HG03378 (cell line): ENCODE data around the gene SLC6A4.

Source experiments
- ATAC-seq: cut with Tn5 transposase; IDR thresholded peaks from one replicate; pipeline ENCODE4 v1.9.1; 2021; ENCODE audit warnings: mild to moderate bottlenecking, moderate library complexity; ENCODE audit not compliant: unreplicated experiment

Gene SLC6A4

GRCh38 chr17:30235386-30236296 lies at the start of gene SLC6A4:
SLC6A4 (minus strand) TSS chr17:30235697; CDS start chr17:30221958, 13,739 bp downstream.
- ATAC-seq, result no peak

- no peak for ATAC-seq
Measured at GRCh38 chr17:30279156-30279555, 43.7 kb upstream of the SLC6A4 start.

- no peak for ATAC-seq
Measured at GRCh38 chr17:30278032-30278431, 42.5 kb upstream of the SLC6A4 start.

DNA sequence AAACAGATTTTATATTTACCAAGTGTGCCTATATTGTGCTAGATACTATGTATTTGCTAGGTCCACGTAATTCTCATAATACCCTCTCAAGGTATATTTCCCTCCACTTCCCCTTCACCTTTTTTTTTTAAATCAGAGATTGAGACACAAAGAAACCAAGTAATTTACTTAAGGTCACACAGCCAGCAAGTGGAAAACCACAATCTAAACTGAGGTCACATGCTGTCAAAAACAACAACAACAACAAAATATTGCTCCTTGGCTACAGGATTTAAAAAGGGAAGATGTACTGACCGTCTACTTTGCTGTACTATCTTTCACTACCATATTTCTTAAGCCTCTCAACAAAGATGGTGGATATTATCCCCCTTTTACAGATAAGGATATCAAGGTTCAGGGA lies 40.4 kb upstream of the SLC6A4 start:
- ATAC-seq, result no peak

DNA sequence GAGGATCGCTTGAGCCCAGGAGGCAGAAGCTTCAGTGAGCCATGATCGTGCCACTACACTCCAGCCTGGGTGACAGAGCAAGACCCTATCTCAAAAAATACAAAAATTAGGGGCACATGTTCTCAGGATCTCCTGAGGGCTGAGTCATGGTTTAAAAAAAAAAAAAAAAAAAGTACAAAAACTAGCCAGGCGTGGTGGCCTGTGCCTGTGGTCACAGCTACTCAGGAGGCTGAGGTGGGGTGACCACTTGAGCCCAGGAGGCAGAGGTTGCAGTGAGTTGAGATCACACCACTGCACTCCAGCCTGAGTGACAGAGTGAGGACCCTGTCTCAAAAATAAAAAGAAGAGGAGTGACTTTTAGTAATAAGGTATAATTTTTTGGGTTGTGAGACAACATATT lies 39.4 kb upstream of the SLC6A4 start:
- ATAC-seq, result no peak

GRCh38 chr17:30273373-30273772 lies 37.9 kb upstream of the SLC6A4 start:
- ATAC-seq, result no peak

GRCh38 chr17:30271102-30271501 lies 35.6 kb upstream of the SLC6A4 start:
- no peak for ATAC-seq

GRCh38 chr17:30267625-30268024 lies 32.1 kb upstream of the SLC6A4 start:
- no peak for ATAC-seq

GRCh38 chr17:30263552-30264333 lies 28.2 kb upstream of the SLC6A4 start:
- ATAC-seq, result no peak

DNA sequence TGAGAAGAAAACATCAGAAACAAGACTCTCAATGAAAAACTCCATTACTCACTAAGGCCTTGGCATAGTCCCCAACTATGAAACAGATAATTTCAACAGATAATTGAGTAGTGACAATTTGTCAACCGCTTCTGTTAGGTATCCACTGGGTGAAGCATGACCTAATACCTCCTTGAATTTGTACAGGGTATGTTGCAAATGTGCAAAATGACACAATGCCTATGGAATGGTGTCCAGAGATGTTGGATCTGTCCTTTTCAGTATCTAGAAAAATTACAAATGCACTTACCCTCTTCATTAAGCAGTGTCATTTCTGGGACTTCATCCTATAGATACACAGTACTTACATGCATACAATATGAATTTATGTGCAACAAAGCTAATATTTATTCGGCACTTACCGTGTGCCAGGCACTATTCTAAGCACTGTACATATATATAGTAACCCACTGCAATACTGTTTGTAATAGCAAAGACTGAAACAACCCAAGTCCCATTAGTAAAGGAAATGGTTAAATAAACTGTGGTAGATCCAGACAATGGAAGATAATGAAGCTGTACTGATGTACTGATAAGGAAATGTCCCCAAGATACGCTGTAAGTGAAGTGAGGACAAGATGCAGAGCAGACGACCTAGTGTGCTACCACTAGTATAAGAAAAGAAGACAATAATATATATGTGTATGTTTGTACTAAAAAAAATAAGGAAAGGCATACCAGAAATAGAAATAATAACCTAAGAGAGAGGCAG lies 21.4 kb upstream of the SLC6A4 start:
- ATAC-seq, result no peak

DNA sequence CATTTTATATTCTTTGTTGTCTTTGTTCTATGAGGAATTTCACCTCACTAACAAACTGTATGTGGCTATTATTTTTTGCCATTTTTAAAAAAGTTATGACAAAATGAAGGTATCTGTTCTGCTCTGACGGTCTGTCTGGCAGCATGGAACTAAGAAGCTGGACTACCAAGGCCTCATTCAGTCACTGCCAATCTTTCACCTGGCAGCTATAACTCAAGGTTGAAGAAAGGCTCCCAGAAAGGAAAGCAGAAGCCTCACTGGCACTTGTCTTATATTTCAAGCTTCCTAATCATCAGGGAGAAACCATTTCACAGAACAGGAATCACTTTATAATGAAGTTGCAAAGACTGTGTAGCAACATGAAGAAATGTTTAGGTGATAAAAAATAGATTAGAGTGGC lies 18.7 kb upstream of the SLC6A4 start:
- ATAC-seq, result no peak

GRCh38 chr17:30253312-30253711 lies 17.8 kb upstream of the SLC6A4 start:
- ATAC-seq, result no peak

GRCh38 chr17:30251931-30252330 lies 16.4 kb upstream of the SLC6A4 start:
- ATAC-seq, result no peak

DNA sequence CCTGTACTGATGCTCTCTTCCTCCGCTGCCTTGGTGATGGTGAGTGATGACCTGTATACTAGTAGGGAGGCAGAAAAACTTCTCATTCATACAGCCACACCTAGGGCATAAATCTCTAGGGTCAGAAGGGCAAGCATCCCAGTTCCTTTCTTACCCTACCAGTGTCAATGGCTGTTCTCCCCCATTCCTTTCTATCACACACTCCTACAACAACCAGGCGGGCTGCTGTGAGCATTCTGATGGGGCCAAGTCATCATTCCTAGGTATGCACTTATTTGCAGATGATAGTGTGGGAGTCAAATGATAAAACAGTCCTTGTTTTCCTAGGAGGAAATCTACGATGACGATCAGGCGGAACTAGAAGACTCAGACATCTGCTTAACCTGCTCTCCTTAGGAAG lies 14.0 kb upstream of the SLC6A4 start:
- no peak for ATAC-seq

DNA sequence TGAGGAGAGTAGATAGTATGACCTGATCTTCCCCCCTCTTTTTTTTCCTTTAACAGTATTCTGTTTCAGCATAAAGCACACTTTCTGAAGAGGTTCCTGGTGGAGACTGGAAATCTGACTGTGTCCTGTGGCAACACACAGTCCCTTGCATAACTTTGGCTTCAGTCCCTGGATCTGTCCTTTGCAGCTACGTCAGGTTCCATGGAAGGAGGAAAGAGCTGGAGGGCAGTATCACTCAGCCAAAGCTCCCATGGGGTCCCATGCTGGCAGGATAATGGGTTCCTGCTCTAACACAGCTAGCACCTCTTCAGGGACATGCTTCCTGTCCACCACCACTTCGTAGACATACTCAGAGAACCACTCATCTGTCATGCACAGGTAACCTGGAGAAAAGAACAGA lies 13.3 kb upstream of the SLC6A4 start:
- no peak for ATAC-seq

- ATAC-seq, result no peak
Measured at GRCh38 chr17:30246460-30246859, 11.0 kb upstream of the SLC6A4 start.

- ATAC-seq, result no peak
Measured at GRCh38 chr17:30244853-30245385, 9.4 kb upstream of the SLC6A4 start.

DNA sequence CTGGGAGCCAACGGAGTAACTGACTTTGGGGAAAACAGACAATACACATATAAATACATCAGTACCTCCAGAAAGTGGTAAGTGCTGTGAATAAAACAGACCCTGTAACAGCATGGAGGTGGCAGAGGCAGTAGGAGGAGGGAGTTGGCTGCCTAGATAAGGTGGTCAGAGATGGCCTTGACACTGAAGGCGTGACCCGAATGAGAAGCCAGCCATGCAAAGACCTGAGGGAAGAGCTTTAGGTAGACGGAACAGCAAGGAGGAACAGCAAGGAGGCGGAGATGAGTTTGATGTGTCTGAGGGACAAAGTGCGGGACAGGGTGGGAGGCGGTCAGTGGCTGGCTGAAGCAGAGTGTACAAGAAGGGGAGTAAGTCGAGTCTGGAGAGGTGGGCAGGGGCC lies 8.1 kb upstream of the SLC6A4 start:
- no peak for ATAC-seq

GRCh38 chr17:30243002-30243401 lies 7.5 kb upstream of the SLC6A4 start:
- ATAC-seq, result no peak

GRCh38 chr17:30241051-30241450 lies 5.6 kb upstream of the SLC6A4 start:
- no peak for ATAC-seq

DNA sequence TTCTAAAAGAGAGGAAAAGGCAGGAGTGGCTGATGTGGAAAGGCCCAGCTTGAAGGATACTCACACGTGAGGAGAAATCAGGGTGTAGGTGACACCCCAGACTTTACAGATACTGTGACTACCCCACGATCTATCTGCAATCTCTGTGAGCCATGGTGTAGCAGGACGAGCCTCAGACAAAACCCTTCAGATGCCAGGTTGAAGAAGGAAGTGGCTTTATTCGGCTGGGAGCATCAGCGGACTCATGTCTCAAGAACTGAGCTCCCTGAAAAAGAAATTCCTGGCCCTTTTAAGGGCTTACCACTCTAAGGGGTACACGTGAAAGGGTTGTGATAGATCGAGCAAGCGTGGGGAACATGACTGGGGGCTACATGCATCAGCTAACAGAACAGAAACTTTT lies 4.7 kb upstream of the SLC6A4 start:
- ATAC-seq, result no peak
